Esophagus squamous epithelium (tissue), 5 donors: ENCODE measurements around the gene FIGNL2. TPM values are rescaled to one million over a fixed set of nuclear protein-coding genes. Genes with fewer than 3 reads are reported as not detected.

Experiments
- DNase-seq: peaks from one replicate; lab custom pipeline; 2025; lab: John Stamatoyannopoulos, UW
- H3K27ac ChIP-seq, 4 donors: fragments of 200-600 bp; sonication (generic); one replicate each; pipeline ENCODE4 v1.5.1; 2016 to 2019; ENCODE audit warnings: mild to moderate bottlenecking in 1 of 4
- H3K27me3 ChIP-seq, 4 donors: fragments of 200-600 bp; sonication (generic); 1 replicate in 3 of 4; 2 replicates in 1 of 4; pipeline versions ENCODE4 v1.5.1 to v1.6.0; 2017 to 2021; ENCODE audit warnings: antibody characterized with exemption in 1 of 4
- H3K36me3 ChIP-seq, 3 donors: fragments of 200-600 bp; sonication (generic); one replicate each; pipeline ENCODE4 v1.5.1; 2016 to 2019
- H3K4me1 ChIP-seq, 3 donors: fragments of 200-600 bp; sonication (generic); one replicate each; pipeline ENCODE4 v1.5.1; 2017 to 2019
- H3K4me3 ChIP-seq, 4 donors: fragments of 200-600 bp; sonication (generic); 1 replicate in 3 of 4; 2 replicates in 1 of 4; pipeline ENCODE4 v1.5.1; 2016 to 2019; ENCODE audit warnings: mild to moderate bottlenecking in 2 of 4, moderate library complexity in 1 of 4
- H3K9me3 ChIP-seq, 3 donors: fragments of 200-600 bp; sonication (generic); one replicate each; pipeline ENCODE4 v1.5.1; 2016 to 2019
- CTCF ChIP-seq, 6 experiments: fragments of 450-650 bp in 4 of 6; fragments of 200-600 bp in 2 of 6; sonication (generic) in 2 of 6; IDR thresholded peaks; one replicate each; pipeline ENCODE4 v1.5.1; 2016 to 2019; ENCODE audit warnings: antibody characterized with exemption in 6 of 6, mild to moderate bottlenecking in 4 of 6, moderate library complexity in 4 of 6
- POLR2A ChIP-seq, 4 donors: fragments of 450-650 bp; IDR thresholded peaks; one replicate each; pipeline ENCODE4 v1.6.1; 2017; ENCODE audit warnings: antibody characterized with exemption in 4 of 4, mild to moderate bottlenecking in 4 of 4, moderate library complexity in 3 of 4
- WGBS, 2 donors: methylation state at CpG; one replicate each; pipeline ENCODE4 v1.1.5; 2018; 5-methylcytosine and 5-hydroxymethylcytosine counted together
- intact Hi-C: fragments of 100-400 bp; cut with DNase I; formaldehyde crosslinking; loops from one replicate; pipeline ENCODE4 v1.15.0; 2022
- total RNA-seq, 4 donors: library from RNA; depleted of rRNA; stranded (reverse); fragments of >200 nt; gene quantifications; one replicate each; pipeline ENCODE4 v1.1.0, GENCODE V29; 2016
- donor health status: DM: yes; HTN: yes; CAD: no.

The FIGNL2 gene
- total RNA-seq, 4 donors from 2014 or later: 0.18 to 0.38 (median 0.19) TPM; not detected in 1

GRCh38 chr12:51850965-51851299, 2.4 kb upstream of the FIGNL2 start:
- no peak for TF ChIP-seq POLR2A (IDR thresholded peaks at IDR 0.05)
- TF ChIP-seq CTCF (IDR thresholded peaks at IDR 0.05): no peak
- WGBS, 2 donors: 66 to 100% methylated on average over 1 to 2 of the region's 4 CpGs
- Histone ChIP-seq H3K4me3 (no peak overlapping the region), H3K4me1 (peaks cover 17 to 52% (median 28%) of the 10 kb centered on the region in 3 donors), H3K27me3 (peaks cover 0 to 71% (median 16%) of the 10 kb centered on the region in 4 donors), H3K27ac (peak overlapping the region in 2 of 4 donors; percentile 33 to 82), H3K9me3 (no peaks in the 10 kb centered on the region), H3K36me3 (no peaks in the 10 kb centered on the region)
- no peak for DNase-seq
- intact Hi-C loops: no loop called here

- Histone ChIP-seq H3K27me3 (peaks cover 0 to 71% (median 20%) of the 10 kb centered on the region in 4 donors), H3K4me1 (peaks cover 12 to 46% (median 28%) of the 10 kb centered on the region in 3 donors), H3K36me3 (no peaks in the 10 kb centered on the region), H3K4me3 (no peak overlapping the region), H3K9me3 (no peaks in the 10 kb centered on the region), H3K27ac (peak overlapping the region in 2 of 4 donors; percentile 11 to 82)
- intact Hi-C loops: no loop called here
- DNase-seq: no peak
- 75% methylated on average over 7 of the region's 8 CpGs; no CpG with 5 or more reads in 1 of the 2 donors for WGBS, 2 donors
- TF ChIP-seq CTCF (IDR thresholded peaks at IDR 0.05): no peak
- TF ChIP-seq POLR2A (IDR thresholded peaks at IDR 0.05): no peak
These were observed 1.8 kb upstream of the FIGNL2 start for GRCh38 chr12:51850081-51850964.

- intact Hi-C loops: no loop called here
- no peak for DNase-seq
- H3K9me3 ChIP-seq: no peaks in the 10 kb centered on the region
- H3K4me3 ChIP-seq: peak overlapping the region; percentile 16 to 67 (median 51)
- H3K27ac ChIP-seq: peak overlapping the region; percentile 24 to 82 (median 74)
- no peak for TF ChIP-seq CTCF (IDR thresholded peaks at IDR 0.05)
- H3K4me1 ChIP-seq: peaks cover 12 to 46% (median 28%) of the 10 kb centered on the region in 3 donors
- no peaks in the 10 kb centered on the region for H3K36me3 ChIP-seq
- H3K27me3 ChIP-seq: peaks cover 0 to 78% (median 23%) of the 10 kb centered on the region in 4 donors
- 38 to 58% methylated on average over 1 to 10 of the region's 57 CpGs for WGBS, 2 donors
These were observed 570 bp upstream of the FIGNL2 start for GRCh38 chr12:51848841-51849735.

GRCh38 chr12:51847643-51848325, 734 bp downstream of the FIGNL2 start:
- intact Hi-C loops: no loop called here
- DNase-seq: no peak
- Histone ChIP-seq H3K4me1 (peaks cover 12 to 46% (median 28%) of the 10 kb centered on the region in 3 donors), H3K9me3 (no peaks in the 10 kb centered on the region), H3K27me3 (peaks cover 0 to 84% (median 23%) of the 10 kb centered on the region in 4 donors), H3K27ac (peak overlapping the region; percentile 42 to 82 (median 74)), H3K4me3 (peak overlapping the region; percentile 16 to 67 (median 51)), H3K36me3 (no peaks in the 10 kb centered on the region)
- TF ChIP-seq POLR2A (IDR thresholded peaks at IDR 0.05) (no peak), CTCF (IDR thresholded peaks at IDR 0.05) (no peak)
- no CpG with 5 or more reads among the region's 40 CpGs for WGBS, 2 donors
